UCSD-AML1 (cell line): Measurements from ENCODE around the gene TWIST2.

Source experiments
- DNase-seq: peaks from one replicate; lab custom pipeline; 2025; ENCODE audit not compliant: unreplicated experiment; lab: John Stamatoyannopoulos, UW

TWIST2 gene

GRCh38 chr2:238888781-238889180, 40.9 kb downstream of the TWIST2 start:
- DNase-seq = no peak

DNA sequence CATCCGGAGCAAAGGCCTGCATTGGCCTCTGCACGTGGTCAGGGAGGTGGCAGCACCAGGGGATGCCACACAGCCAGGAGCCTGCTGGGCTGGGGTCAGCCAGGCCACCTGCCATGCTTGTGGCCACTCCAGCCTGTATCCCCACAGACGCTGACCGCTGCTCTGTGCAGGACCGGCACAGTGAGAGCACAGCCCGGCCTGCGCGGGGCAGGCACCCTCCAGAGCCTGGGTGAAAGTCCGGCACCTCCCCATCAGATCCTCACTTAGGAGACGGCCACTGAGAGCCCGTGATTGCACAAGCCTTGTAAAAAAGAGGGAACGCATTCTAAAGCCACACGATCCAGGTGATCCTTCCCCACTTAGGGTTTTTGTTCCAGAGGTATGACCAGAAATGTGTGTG, 42.2 kb downstream of the TWIST2 start:
- DNase-seq = no peak

GRCh38 chr2:238890618-238891456, 43.0 kb downstream of the TWIST2 start:
- DNase-seq = no peak

GRCh38 chr2:238891457-238892203, 43.7 kb downstream of the TWIST2 start:
- no peak for DNase-seq

DNA sequence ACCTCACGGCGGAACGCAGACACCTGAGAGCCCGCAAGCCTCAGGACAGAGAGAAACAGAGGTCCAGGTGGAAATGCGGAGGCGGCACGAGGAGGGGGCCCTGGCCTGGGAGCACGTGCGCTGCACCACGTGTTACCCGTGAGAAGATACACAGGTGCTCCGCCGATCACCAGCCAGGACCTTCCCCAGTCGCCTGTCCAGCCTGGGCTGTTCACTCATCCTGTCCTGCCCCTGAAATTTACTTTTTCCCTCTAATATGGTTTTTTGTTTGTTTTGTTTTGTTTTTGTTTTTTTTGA, 44.3 kb downstream of the TWIST2 start:
- DNase-seq = no peak

DNA sequence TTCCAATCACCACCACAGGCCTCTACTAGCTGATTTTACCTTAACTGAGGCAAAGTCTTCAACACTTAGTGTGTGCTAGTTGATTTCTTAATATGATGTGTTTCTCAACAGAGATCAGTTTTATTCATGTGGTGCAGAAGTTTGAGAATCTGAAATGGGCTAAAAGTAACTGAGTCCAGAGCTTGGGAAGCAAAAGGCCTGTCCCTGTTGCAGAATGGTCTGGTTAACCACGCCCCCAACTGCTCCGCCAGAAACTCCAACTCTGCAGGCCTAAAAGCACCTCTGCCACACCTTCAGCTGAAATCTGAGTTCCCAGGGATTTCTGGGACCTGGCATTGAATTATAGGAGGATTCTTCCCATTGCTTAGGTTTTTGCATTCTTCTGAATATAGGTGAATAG, 44.9 kb downstream of the TWIST2 start:
- DNase-seq = no peak

GRCh38 chr2:238893349-238894000, 45.6 kb downstream of the TWIST2 start:
- DNase-seq = no peak

DNA sequence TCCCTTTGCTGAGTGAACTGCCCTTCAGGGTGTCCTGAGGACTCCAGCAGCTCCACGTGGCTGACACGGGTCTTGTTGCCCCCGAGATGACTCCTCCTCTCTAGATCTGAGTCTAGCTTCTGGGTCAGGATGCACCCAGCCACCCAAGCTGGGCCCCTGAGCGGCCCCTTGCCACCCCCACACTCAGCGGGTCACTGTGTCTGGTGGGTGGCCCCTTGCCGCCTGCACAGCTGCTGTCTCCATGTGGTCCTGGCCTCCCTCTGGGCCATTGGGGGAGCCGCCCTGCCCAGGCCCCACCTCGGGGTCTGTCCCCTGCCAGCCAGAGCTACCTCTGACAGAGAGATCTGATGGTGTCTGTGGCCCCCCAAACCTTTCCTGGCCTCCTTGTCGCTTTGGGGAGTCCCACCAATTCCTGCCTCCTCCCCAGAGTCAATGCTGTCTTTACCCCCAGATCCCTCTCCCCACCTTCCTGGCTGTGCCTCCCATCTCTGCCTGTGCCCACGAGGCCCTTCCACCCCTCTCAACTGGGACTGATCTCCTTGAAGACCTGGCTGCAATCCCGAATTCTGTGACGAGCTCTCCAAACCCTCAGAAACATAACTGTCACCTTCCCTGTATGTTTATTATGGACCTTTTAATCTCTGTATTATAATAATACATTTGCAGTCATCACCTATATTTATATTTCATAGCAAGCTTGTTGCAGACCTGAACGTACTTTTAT, 46.5 kb downstream of the TWIST2 start:
- no peak for DNase-seq

DNA sequence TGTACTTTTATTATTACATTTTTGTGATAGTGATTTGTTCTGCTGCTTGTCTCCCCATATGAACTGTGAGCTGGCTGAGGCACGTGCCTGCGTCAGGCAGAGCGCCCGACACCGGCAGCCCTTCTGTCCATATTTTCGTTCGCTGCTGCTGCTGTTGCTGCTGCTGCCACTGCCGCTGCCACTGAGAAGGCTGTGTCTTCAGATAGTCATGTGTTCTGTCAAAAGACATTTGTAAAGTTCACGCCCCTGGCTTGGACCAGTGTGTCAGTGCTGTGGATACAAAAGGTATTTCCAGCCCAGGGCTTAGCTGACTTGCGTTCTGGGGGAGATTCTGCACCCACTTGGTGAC, 47.0 kb downstream of the TWIST2 start:
- DNase-seq = no peak

DNA sequence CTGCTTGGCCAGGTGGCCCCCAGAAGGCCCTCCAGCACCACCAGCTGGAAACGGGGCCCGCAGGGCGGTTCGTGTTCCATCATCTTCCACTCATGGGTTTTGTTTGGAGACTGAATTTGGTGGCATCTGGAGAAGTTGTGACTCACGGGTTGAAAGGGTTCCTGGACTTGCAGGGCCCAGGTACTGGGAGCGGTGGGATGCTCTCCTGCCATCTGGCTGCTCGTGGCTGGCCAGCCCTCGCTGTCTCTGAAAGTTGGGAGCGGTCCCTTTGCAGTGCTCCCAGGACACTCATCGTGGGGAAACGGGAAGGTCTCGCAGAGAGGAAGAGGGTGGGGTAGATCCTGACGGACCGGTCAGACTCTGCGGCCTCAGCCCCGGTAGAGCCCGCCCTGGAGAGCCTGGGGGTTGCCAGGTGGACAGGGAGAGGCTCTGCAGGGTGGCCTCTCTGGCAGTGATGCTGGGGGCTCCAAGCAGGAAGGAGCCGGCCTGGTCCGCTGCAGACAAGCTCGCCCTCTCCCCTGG, 47.5 kb downstream of the TWIST2 start:
- DNase-seq = no peak

DNA sequence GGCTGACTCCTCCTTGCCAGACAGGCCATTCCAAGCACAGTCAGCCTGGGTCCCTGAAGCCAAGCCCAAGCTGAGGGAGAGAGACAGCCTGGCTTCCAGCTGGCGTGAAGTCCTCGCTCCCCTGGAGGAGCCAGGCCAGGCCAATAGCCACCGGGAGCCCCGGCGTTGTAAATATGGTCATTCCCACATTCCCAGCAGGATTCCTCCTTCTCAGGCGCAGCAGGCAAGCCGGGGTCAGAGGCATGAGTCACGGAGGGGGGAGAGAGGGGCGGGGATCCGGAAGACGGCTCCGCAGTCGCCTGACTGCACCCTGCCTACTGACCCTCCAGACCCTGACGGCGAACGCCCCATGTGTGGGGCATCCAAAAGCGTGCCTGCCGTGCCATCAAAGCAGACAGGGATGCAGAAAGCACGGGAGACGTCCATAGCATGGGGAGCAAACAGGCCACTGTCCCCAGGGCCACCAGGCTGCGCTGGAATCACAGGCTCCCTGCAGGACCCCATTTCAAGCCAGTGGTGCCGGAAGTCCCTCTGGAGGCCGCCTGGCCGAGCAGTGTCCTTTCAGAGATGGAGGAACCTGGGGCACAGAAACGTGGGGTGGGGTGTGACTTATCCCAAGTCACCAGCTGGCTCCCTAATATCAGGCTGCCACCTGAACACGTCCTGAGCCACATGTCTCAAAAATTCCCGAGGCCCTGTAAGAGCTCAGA, 48.2 kb downstream of the TWIST2 start:
- no peak for DNase-seq

GRCh38 chr2:238896641-238897040, 48.8 kb downstream of the TWIST2 start:
- DNase-seq = no peak

- DNase-seq = no peak
These were observed 49.4 kb downstream of the TWIST2 start for GRCh38 chr2:238897122-238897880.

GRCh38 chr2:238897911-238898311, 50.0 kb downstream of the TWIST2 start:
- no peak for DNase-seq

DNA sequence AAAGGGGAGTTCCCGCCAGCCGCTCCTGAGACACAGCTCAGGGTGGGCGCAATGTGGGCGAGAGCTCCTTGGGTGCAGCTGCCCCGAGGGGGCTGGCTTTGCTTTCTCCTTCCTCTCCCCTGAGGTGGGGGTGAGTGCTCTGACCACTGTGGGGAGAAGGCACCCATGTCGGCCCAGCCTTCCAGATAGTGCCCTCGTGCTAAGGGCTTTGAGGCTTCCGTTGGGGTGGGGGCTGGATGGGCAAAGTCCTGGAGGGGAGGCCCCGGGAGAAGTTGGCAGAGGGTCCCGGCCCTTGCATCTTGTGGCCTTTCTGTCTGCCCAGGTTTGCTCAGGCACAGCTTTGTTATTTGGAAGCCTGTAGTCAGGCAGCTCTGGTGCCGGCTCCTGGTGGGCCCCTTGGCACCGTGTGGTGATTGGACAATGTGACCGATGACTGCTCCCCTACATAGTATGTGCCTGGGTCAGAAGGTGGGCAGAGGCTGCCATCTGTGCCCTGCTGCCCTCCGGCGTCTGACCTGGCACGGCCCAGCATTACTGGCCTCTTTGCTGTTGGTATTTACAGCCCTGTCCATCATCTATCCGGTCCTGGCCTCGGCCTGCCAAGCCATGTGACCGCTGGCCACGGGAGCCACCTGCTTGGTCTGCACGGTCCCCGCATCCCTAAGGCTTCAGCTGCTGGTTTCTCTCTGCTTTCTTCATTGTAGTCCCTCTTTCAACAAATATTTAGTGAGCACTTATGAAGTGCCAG, 50.8 kb downstream of the TWIST2 start:
- no peak for DNase-seq

GRCh38 chr2:238899386-238899785, 51.5 kb downstream of the TWIST2 start:
- DNase-seq = no peak

DNA sequence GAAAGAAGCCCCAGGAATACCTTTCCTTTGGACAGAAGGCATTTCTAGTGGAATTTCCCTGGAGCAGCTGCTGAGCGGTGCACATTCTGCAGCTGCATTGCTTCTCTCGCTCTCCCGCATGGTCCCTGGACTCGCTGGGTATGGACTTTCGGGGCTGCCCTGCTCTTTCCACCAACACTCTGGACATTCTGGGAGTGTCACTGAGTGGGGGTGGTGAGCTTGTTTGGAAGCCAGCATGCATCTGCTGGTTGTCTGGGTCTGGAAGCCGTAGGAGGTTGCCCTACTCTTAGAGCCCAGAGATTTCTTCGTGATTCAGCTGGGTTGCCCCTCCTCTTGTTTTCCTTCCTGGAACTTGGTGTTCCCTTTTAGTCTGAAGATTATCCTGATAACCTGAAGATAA, 52.6 kb downstream of the TWIST2 start:
- no peak for DNase-seq

DNA sequence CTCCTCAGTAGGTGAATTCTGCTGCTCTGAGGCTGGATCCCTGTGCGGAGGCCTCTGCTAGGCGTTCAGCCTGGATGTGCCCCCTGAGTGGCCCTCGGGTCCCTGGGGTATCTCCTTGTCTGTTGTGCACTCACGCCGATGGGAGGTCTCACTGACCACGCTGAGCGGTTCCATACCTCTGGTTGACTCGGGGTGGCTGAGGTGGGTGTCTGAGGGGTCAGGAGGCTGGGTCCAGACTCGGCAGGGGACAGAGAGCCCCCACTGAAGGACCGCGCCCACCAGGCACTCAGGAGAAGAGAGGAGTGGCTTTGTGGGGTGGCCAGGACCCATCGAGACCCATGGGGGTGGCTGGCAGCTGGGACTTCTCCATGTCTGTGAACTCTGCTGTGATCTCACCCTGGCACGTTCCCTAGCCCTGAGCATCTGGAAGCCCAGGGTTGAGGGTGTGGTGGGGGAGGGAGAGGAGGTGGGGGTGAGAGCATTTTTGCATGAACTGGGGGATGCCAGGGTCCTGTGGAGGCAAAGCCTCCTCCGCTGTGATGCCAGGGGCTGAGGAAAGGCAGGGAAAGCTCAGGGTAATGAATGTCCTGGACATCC, 53.7 kb downstream of the TWIST2 start:
- DNase-seq = no peak

DNA sequence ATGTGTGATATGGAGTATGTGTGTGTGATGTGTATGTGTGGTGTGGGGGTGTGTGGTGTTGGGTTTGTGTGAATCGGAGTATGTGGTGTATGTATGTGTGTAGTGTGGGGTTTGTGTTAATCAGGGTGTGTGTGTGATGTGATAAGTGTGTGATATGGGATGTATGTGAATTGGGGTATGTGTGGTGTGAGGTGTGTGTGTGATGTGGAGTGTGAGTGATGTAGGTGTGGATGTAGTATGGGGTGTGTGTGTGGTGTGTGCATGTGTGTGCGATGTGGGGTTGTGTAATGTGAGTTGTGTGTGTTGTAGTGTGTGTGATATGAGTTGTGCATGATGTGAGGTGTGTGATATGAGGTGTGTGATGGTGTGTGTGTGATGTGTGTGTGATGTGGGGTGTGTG, 54.4 kb downstream of the TWIST2 start:
- DNase-seq = no peak
